Purkinje cell (primary cell): Measurements from ENCODE around the gene HOXA6. TPM values are rescaled to one million over a fixed set of nuclear protein-coding genes. Genes with fewer than 3 reads are reported as not detected.

Experiments
- polyA plus RNA-seq: library from polyadenylated mRNA; unstranded; fragments of >200 nt; fragmentation: Nextera tagmentation; gene quantifications from 2 replicates; pipeline ENCODE4 v1.2.1, GENCODE V29; 2014

Gene HOXA6
- polyA plus RNA-seq, result not detected in 2 replicates

DNA sequence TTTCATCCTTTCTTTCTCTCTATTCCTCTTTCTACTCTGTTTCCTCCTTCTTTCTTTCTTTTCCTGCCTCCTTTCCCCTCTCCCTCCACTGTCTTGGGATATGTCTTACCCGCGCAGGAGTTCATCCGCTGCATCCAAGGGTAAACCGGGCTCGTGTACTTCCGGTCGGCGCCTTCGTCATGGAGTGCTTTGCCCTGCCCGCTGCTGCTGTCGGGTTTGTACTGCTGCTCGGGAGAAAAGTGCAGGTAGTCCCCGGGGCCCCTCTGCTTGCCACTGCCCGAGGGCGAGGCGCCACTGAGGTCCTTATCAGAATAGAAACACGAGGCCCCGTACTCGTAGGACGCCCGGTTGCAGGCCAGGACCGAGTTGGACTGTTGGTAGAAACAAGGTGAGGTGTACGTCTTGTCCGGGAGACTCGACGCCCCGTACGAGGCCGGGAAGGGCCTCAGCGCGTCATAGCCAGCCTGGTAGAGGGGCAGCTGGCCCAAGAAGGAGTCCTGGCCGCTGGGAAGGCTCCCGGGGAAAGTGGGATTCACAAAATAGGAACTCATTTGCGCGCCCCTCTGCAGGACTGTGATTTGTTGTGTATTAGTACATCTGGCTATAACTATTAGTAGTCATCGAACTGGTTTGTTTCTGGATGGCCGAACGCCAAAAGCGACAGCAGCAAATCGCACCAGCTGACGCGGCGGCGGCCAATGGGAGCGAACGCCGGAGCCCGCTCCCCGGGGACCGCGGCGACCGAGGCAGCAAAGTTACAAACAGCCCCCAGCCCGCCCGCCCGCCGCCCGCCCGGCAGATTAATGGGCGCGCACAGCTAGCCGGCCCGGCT is at the start of gene HOXA6:
TSS of gene HOXA6 (minus strand) at position 576 of the 832 bp plus-strand sequence. CDS start at position 551, 25 bp downstream.

DNA sequence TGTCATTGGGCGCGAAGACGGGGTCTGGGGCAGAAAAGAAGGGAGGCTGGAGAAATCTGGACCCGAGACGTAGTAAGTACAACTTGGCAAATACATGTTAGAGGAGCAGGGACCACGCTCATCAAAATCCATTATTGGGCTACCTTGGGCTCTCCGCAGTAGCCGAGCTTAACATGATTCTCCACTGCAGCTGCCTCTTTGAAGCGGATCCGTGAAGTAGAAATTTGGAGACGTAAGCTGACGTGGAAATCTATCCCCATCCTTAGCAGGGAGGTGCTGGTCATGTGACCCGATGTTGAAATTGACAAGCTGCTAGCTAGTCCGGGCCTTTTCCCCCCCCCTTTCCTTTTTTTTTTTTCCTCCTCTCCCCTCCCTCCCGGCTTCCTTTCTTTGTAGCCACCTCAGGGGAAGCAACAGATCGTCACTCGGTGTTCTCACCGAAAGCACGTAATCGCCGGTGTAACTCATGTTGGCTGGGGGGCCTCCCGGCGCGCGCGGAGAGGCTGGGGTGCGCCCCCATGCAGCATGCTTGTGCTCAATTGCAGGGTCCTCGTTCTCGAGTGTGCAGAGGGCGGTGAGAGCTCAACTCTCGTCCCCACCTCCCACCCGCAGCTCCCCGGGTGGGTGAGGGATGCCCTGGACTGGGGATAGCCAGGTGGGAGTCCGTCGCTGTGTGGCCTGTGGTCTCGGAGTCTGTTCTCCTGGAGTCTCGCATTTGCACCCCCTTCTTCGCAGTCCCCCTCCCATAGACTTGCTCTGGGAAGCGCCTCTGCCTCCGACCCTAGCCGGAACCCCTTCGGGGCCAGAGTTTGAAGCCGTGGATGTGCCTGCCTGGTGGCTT is 37.7 kb upstream of the HOXA6 start, which contains the start of gene HOXA11:
TSS of gene HOXA11 (minus strand) at position 220 of the 841 bp plus-strand sequence. CDS start at position 132, 88 bp downstream.

DNA sequence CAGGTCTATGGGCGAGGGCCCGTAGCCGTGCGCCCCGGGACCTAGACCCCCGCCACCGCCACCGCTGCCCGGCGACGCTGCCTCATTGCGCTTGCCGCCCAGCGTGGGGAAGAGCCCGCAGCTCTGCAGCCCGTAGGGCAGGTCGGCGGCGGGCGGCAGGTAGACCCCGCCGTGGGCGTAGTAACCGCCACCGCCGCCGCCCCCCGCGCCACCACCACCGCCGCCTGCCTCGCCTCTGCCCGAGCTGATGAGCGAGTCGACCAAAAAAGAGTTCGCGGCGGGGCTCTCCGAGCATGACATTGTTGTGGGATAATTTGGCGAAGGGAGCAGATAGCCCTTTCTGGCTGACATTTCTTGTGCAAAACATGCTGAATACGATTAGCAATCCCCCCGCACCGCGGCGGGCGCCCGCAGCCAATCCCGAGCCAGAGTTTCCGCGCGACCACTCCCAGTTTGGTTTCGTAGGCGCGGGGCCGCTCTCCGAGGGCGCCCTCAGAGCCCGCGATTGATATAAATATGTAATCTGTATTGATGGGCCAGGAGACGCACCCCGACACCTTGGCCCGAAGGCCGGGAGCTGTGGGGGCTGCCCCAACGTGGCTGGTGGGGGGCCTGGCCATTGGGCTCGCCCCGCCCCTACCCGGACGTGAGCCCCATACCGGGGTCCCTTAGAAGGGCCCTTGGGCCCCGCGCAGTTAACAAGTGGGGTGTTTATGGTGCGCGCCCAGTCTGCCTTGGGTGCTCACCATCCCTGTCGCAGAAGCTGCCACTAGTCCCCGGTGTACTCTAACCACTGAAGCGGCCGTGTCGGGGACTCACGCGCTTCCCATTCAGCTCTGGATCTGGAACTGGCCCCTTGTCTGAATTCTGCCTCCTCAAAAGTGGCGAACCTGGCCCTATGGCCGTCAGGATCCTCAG is 26.6 kb upstream of the HOXA6 start, which contains the start of gene HOXA10:
TSS of gene HOXA10 (minus strand) at position 365 of the 918 bp plus-strand sequence. CDS start at position 351, 14 bp downstream.

DNA sequence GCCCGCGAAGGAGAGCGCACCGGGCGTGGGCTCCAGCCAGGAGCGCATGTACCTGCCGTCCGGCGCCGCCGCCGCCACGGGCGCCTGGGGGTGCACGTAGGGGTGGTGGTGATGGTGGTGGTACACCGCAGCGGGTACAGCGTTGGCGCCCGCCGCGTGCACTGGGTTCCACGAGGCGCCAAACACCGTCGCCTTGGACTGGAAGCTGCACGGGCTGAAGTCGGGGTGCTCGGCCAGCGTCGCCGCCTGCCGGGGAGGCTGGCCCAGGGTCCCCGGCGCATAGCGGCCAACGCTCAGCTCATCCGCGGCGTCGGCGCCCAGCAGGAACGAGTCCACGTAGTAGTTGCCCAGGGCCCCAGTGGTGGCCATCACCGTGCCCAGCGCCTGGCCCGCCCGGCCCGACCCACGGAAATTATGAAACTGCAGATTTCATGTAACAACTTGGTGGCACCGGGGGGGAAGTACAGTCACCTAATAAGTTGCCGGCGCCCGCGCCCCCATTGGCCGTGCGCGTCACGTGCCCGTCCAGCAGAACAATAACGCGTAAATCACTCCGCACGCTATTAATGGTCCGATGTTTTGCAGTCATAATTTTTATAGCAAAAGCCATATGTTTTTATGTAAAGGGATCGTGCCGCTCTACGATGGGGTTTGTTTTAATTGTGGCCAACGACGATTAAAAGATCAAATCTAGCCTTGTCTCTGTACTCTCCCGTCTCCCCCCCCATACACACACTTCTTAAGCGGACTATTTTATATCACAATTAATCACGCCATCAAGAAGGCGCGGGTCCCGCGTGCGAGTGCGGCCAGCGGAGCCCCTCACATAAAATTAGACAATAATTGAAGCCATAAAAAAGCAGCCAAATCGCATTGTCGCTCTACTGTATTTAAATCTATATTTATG is 17.8 kb upstream of the HOXA6 start, which contains the start of gene HOXA9:
TSS of gene HOXA9 (minus strand) at position 449 of the 907 bp plus-strand sequence. CDS start at position 369, 80 bp downstream.

DNA sequence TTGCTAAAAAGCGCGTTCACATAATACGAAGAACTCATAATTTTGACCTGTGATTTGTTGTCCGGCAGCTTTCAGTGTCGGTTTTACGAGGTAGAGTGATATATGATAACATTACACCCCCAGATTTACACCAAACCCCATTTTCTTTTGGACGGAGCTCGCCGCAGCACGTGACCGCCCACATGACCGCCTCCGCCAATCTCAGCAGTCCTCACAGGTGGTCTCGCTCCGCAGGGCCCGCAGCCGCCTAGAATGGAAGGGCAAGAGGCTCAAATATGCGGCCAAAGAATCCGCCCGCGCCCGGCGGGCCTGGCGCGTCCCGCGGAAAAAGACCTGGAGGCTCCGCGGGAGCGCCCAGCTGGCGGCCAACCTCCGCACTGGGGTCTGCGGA is 8.9 kb upstream of the HOXA6 start, which contains the start of gene HOXA7:
TSS of gene HOXA7 (minus strand) at position 168 of the 391 bp plus-strand sequence. CDS start at position 38, 130 bp downstream.

DNA sequence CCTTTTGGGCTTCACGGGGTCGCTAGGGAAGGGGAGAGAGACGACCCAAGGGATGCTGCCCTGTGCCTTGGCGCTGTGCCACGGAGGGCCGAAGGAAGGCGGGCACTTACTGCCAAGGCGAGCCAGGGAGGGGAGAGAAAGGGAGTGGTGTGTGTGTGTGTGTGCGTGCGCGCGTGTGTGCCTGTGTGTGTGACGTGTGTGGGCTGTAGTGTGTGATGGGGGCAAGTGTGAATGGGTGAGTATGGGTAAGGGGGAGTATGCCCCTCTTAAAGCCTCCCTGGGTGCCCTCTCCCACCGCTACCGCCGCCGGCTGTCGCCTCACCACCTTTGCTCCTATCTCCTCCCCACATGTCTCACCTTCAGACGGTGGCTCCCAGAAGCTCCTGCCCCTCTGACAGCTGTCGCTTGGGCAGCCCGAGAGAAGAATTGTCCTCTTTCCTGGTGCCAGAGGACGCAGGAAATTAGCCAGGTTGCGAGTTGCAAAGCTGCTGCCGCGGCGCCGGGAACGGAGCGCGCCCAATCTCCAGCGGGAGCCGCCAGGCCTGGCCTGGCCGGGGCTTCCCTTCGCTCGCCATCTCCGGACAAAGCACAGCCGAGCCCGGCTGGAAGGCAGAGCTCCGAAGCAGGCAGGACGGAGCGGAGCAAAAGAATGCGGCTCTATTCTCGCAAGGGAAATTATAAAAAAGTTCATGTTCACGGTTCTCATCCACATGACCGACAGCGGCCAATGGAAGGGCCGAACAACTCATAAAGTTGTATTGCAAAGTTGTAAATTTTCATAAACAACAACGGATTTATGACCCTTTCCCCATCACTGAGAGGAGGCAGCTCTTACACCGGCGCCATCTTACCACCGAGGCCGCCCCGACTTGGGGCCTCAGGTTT is 4.6 kb upstream of the HOXA6 start, which contains the start of gene HOXA3:
TSS of gene HOXA3 (minus strand) at position 653 of the 885 bp plus-strand sequence. CDS start 41,943 bp downstream, outside the sequence.

DNA sequence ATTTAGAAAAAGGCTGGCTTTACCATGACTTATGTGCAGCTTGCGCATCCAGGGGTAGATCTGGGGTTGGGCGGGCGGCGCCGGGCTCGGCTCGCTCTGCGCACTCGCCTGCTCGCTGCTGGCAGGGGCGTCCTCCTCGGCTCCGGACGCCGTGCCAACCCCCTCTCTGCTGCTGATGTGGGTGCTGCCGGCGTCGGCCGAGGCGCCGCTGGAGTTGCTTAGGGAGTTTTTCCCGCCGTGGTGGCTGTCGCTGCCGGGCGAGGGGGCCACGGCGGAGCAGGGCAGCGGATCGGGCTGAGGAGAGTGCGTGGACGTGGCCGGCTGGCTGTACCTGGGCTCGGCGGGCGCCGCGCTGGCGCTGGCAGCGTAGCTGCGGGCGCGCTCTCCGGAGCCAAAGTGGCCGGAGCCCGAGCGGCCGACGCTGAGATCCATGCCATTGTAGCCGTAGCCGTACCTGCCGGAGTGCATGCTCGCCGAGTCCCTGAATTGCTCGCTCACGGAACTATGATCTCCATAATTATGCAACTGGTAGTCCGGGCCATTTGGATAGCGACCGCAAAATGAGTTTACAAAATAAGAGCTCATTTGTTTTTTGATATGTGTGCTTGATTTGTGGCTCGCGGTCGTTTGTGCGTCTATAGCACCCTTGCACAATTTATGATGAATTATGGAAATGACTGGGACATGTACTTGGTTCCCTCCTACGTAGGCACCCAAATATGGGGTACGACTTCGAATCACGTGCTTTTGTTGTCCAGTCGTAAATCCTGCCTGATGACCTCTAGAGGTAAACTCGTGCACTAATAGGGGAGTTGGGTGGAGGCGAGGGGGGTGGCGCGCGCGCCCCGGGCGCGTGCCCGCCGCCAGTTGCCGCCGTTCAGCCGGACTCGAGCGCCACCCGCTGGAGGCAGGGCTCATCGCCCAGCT is 4.3 kb downstream of the HOXA6 start, which contains the start of gene HOXA5:
TSS of gene HOXA5 (minus strand) at position 659 of the 927 bp plus-strand sequence. CDS start at position 585, 74 bp downstream.

DNA sequence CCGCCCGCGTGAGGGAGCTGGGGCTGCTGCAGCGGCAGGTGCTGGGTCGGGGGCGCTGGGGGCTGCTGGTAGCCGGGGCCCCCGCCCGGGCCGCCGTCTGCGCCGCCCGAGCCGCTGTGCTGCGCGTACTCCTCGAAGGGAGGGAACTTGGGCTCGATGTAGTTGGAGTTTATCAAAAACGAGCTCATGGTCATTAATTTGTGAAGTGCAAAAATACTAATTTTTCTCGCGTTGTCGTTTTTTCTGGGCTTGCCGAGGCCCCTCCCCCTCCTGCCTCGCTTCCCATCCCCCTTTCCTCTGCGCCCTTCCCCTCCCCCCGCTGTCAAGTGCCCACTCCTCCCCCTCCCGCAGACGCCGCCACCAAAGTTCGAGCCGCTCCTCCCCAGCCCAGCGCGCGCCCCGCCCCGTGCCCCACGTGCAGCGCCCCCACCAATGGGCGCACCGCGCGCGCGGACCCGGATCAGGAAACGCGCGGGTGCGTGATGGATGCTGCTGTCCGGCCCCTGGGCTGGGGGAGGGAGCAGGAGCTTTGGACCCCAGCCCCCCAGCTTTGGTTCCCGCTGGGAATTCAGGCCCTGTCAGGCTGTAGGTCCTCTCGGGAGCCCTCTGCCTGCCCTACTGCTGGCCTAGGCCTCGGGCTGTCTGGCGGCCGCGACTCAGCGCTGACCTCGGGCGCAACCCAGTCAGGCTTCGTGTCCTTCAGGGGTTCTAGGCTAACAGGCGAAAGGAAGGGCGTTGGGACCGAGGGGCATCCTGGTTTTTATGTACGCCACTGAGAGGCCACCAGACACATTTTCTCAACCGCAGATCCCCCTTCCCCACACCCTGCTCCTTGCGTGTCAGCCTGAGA is 16.8 kb downstream of the HOXA6 start, which contains the start of gene HOXA4:
TSS of gene HOXA4 (minus strand) at position 218 of the 850 bp plus-strand sequence. CDS start at position 194, 24 bp downstream.

DNA sequence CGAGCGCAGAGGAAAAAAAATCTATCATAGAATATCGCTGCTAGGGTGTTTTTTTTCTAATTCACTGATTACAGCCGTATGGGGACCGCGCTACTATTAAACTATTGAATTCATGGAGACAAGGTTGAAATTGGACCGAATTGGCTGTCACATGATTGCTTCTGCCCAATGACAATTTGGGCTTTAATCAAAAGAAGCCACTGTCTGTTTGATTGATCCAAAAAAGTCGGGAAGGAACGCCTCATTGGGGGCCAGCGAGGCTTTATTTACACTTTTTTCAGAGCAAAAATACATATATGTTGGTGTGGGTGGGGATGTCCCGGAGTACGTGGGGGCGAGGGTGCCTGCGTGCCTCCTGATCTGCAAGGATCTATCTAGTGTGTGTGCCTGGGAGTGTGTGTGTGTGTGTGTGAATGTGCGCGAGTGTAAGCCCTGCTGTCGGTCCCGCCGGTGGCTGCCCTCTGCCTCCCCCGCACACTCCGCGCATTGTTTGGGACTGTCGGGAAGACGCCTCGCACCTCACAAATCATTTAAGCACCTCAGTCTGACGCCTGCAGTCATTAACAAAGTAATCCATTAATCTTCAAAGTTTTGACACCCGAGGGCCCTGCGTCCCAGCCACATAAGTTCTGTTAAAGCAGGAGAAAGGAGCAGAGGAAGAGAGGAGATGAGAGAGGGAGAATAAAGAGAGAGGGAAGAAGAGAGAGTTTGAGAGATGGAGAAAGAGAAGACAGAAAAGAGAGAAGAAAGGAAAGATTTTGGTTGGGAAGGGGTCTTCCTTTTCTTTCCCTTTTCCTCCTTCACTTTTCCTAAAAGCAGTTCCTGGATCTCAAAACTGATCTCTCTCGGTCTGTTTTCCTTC is 44.8 kb downstream of the HOXA6 start, which contains the start of gene HOXA2:
TSS of gene HOXA2 (minus strand) at position 103 of the 862 bp plus-strand sequence. CDS start 183 bp downstream, outside the sequence.

DNA sequence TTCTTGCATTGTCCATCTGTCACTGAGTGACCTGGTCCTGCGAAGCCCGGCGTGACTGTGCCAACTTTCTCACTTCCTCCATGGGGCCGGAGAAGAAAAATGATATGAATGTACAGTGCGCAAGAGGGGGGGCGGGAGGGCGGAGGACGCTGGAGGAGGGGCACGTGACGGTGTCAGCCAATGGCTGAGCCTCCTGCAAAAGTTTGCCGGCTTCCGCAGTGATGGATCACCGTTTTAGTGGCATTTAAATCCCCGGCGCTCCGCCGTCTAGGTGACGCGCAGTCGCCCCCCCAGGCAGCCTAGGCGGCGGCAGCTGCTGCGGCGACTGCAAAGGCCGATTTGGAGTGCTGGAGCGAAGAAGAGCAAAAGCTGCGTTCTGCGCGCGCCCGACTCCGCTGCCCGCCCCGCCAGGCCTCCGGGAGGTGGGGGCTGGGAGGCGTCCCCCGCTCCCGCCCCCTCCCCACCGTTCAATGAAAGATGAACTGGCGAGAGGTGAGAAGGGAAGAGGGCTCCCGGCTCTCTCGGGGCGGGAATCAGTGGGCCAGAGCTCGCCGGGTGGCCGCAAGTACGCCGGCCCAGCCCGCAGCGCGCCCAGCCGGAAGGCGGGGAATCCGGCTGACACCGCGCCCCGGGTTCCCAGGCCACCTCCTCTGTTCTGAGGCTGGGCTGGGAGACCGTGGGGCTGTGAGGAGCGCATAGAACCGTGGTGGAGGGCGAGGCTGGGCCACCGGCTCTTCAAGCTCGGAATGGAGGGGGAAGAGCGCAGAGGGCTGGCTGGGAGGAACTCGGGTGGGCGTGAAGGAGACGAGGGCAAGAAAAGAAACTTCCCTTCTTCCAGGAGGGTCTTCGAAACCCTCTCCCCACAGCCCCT is 51.4 kb downstream of the HOXA6 start, which contains the start of gene HOXA1:
TSS of gene HOXA1 (minus strand) at position 104 of the 871 bp plus-strand sequence. CDS start at position 16, 88 bp downstream.

